HepG2 (cell line): ENCODE measurements around the gene CBL.

Experiments
- POLR2A ChIP-seq, 2 experiments: IDR thresholded peaks; 2 replicates each; pipeline ENCODE4 v1.6.1; 2011; ENCODE audit warnings: low read depth in 2 of 2, low read length in 2 of 2, mild to moderate bottlenecking in 1 of 2, moderate library complexity in 1 of 2; ENCODE audit not compliant: insufficient read depth in 1 of 2
- ZNF670 ChIP-seq: sonication (generic); formaldehyde crosslinking; IDR thresholded peaks from 2 replicates; pipeline ENCODE4 v1.8.0; 2022; ENCODE audit warnings: mild to moderate bottlenecking, missing genetic modification reagents, borderline replicate concordance
- TF ChIP-seq, protein P1 (sequence below): sonication (generic); formaldehyde crosslinking; IDR thresholded peaks from 2 replicates; pipeline ENCODE4 v1.4.0; 2020; ENCODE audit warnings: missing genetic modification reagents
- TF ChIP-seq, protein P2 (sequence below): sonication (generic); formaldehyde crosslinking; IDR thresholded peaks from 2 replicates; pipeline ENCODE4 v1.5.0; 2020; ENCODE audit warnings: mild to moderate bottlenecking, missing genetic modification reagents, moderate library complexity
- TF ChIP-seq, protein P3 (sequence below), 2 experiments: IDR thresholded peaks; 2 replicates each; pipeline ENCODE4 v1.6.1; 2011 to 2012; ENCODE audit warnings: low read length in 2 of 2, borderline replicate concordance in 1 of 2, low read depth in 1 of 2, mild to moderate bottlenecking in 1 of 2, moderate library complexity in 1 of 2

DNA sequence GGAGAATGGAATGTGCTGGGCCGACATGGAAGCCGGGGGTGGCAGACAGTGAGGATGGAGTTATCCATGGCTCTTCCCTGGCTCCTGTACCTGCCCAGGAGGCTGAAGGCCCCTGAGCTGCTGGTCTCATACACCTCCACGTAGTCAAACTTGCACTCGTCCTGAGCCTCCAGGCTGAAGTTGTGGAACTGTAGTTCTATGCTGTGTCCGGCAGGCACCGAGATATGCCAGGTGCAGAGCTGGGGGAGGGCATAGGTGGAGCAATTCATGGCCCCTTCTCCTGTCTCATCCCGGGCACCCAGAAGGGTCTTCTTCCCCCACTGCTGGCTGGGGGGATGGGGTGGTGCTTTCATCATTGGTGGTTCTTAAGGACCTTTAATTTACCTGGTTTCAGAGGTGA is 137.6 kb downstream of the CBL start:
- TF ChIP-seq, protein P1, sequence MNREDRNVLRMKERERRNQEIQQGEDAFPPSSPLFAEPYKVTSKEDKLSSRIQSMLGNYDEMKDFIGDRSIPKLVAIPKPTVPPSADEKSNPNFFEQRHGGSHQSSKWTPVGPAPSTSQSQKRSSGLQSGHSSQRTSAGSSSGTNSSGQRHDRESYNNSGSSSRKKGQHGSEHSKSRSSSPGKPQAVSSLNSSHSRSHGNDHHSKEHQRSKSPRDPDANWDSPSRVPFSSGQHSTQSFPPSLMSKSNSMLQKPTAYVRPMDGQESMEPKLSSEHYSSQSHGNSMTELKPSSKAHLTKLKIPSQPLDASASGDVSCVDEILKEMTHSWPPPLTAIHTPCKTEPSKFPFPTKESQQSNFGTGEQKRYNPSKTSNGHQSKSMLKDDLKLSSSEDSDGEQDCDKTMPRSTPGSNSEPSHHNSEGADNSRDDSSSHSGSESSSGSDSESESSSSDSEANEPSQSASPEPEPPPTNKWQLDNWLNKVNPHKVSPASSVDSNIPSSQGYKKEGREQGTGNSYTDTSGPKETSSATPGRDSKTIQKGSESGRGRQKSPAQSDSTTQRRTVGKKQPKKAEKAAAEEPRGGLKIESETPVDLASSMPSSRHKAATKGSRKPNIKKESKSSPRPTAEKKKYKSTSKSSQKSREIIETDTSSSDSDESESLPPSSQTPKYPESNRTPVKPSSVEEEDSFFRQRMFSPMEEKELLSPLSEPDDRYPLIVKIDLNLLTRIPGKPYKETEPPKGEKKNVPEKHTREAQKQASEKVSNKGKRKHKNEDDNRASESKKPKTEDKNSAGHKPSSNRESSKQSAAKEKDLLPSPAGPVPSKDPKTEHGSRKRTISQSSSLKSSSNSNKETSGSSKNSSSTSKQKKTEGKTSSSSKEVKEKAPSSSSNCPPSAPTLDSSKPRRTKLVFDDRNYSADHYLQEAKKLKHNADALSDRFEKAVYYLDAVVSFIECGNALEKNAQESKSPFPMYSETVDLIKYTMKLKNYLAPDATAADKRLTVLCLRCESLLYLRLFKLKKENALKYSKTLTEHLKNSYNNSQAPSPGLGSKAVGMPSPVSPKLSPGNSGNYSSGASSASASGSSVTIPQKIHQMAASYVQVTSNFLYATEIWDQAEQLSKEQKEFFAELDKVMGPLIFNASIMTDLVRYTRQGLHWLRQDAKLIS = no peak
- TF ChIP-seq, protein P2, sequence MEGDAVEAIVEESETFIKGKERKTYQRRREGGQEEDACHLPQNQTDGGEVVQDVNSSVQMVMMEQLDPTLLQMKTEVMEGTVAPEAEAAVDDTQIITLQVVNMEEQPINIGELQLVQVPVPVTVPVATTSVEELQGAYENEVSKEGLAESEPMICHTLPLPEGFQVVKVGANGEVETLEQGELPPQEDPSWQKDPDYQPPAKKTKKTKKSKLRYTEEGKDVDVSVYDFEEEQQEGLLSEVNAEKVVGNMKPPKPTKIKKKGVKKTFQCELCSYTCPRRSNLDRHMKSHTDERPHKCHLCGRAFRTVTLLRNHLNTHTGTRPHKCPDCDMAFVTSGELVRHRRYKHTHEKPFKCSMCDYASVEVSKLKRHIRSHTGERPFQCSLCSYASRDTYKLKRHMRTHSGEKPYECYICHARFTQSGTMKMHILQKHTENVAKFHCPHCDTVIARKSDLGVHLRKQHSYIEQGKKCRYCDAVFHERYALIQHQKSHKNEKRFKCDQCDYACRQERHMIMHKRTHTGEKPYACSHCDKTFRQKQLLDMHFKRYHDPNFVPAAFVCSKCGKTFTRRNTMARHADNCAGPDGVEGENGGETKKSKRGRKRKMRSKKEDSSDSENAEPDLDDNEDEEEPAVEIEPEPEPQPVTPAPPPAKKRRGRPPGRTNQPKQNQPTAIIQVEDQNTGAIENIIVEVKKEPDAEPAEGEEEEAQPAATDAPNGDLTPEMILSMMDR (CRISPR knock-in tag) = no peak
- TF ChIP-seq ZNF670 (CRISPR knock-in tag) = no peak
- no peak for TF ChIP-seq POLR2A (IDR thresholded peaks at IDR 0.05; ENCODE audit: insufficient read depth in 1 of 2, low read depth in 2 of 2, low read length in 2 of 2)
- TF ChIP-seq, protein P3, sequence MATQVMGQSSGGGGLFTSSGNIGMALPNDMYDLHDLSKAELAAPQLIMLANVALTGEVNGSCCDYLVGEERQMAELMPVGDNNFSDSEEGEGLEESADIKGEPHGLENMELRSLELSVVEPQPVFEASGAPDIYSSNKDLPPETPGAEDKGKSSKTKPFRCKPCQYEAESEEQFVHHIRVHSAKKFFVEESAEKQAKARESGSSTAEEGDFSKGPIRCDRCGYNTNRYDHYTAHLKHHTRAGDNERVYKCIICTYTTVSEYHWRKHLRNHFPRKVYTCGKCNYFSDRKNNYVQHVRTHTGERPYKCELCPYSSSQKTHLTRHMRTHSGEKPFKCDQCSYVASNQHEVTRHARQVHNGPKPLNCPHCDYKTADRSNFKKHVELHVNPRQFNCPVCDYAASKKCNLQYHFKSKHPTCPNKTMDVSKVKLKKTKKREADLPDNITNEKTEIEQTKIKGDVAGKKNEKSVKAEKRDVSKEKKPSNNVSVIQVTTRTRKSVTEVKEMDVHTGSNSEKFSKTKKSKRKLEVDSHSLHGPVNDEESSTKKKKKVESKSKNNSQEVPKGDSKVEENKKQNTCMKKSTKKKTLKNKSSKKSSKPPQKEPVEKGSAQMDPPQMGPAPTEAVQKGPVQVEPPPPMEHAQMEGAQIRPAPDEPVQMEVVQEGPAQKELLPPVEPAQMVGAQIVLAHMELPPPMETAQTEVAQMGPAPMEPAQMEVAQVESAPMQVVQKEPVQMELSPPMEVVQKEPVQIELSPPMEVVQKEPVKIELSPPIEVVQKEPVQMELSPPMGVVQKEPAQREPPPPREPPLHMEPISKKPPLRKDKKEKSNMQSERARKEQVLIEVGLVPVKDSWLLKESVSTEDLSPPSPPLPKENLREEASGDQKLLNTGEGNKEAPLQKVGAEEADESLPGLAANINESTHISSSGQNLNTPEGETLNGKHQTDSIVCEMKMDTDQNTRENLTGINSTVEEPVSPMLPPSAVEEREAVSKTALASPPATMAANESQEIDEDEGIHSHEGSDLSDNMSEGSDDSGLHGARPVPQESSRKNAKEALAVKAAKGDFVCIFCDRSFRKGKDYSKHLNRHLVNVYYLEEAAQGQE (IDR thresholded peaks at IDR 0.05; ENCODE audit: borderline replicate concordance in 1 of 2, low read depth in 1 of 2, low read length in 2 of 2) = no peak
